HG03097 (cell line): ENCODE measurements around the gene CDK6.
"Not testable (repeated sequence)": the region's sequence is repeated elsewhere in the genome, so short reads cannot be mapped to it uniquely, and the experiment has no call there.

Experiments used
- ATAC-seq: cut with Tn5 transposase; IDR thresholded peaks from one replicate; pipeline ENCODE4 v1.9.1; 2021; ENCODE audit not compliant: unreplicated experiment, low FRiP score

CDK6 gene

DNA sequence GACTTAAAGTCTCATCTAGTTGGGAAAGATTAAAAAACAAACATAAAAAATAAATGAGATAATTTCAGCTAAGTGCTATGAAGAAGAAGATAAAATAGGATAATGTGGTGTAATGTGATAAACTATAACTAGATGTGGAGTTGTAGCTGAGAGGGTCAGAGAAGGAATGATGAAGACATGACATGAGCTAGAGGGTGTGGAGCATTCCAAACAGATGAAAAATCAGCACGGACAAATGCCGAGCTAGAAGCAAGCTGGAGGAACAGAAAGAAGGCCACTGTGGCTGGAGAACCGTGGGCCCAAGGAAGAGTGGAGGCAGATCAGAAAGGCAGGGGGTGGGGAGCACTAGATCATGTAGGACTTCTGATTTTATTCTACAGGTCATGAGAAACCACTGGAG, 70.6 kb downstream of the CDK6 start:
- no peak for ATAC-seq

- ATAC-seq: no peak
Measured at GRCh38 chr7:92763636-92764423, 72.5 kb downstream of the CDK6 start.

DNA sequence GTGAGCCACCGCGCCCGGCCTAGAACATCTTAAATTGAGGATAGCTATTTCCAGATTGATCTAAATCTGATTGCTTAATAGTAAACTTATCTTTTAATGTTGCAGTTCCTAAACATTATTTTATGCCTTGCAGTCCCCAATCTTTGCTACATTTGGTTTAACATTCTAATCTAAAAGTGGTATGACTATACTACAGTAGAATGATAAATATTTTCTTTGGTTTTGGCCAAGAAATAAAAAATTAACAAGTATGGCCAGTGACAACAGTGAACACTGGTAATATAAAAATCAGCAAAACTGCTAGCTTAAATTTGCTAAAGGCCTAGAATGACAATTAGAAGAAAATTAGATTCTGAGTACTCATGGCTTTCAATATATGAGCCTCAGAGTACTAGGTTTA, 73.5 kb downstream of the CDK6 start:
- ATAC-seq: no peak

DNA sequence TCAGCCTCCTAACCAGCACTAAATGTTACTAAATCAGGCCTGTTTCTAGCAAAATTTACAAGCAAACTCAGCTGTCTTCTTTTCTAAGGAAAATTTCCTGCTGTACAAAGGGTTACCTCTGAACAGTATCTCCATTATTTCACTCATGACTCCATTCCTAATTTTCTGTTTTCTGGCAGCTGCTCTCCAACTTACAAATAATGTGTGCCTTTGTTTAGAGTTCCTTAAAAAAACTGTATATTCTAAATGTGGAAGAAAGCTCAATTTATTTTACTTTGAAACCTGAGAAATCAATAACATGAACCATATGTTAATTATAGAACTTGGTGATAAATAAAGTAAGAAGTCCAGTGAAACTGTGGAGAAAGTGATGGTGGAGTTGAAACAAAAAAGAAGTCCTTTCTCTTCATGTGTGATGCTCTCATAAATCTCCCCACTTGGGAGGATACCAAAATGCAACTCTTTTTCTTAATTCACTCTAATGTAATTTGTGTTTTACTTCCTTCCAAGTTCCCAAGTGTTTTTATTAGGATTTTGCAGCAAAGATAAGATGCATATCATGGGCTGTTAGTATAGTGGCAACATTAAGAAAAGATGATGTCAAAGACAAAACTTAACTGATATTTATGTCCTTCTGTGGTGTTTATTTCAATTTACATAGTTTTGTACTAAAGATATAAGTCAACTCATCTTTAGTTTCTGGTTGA, 74.8 kb downstream of the CDK6 start:
- no peak for ATAC-seq

- no peak for ATAC-seq
Measured at GRCh38 chr7:92758796-92759431, 77.5 kb downstream of the CDK6 start.

DNA sequence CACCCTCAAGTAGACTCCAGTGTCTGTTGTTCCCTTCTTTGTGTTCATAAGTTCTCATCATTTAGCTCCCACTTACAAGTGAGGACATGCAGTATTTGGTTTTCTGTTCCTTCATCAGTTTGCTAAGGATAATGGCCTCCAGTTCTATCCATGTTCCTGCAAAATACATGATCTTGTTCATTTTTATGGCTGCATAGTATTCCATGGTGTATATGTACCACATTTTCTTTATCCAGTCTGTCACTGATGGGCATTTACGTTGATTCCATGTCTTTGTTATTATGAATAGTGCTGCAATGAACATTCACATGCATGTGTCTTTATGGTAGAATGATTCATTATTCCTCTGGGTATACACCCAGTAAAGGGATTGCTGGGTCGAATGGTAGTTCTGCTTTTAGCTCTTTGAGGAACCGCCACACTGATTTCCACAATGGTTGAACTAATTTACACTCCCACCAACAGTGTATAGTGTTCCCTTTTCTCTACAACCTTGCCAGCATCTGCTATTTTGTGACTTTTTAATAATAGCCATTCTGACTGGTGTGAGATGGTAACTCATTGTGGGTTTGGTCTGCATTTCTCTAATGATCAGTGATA, 79.0 kb downstream of the CDK6 start:
- ATAC-seq: not testable (repeated sequence)

DNA sequence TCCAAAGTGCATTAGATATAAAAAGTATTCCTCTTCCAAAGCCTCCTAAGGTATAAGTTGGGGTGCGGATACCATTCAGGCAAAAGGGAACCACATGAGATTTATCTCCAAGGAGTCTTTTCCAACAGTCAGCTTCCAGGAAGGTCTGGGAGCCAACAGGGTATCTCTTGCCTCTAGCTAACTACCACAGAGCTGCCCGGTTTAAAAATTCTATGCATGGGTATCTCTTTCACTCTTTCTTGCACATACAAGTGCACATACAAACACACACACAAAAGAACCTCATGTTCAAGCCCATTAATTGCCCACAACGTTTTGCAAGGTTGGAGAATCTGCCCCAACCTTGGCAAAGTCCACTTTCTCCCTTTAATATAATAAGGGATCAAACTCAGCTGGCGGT, 80.7 kb downstream of the CDK6 start:
- no peak for ATAC-seq

GRCh38 chr7:92754919-92755581, 81.3 kb downstream of the CDK6 start:
- no peak for ATAC-seq

- no peak for ATAC-seq
Measured at GRCh38 chr7:92753614-92754013, 82.8 kb downstream of the CDK6 start.

- no peak for ATAC-seq
Measured at GRCh38 chr7:92751902-92752901, 84.2 kb downstream of the CDK6 start.

- no peak for ATAC-seq
Measured at GRCh38 chr7:92750946-92751345, 85.4 kb downstream of the CDK6 start.

DNA sequence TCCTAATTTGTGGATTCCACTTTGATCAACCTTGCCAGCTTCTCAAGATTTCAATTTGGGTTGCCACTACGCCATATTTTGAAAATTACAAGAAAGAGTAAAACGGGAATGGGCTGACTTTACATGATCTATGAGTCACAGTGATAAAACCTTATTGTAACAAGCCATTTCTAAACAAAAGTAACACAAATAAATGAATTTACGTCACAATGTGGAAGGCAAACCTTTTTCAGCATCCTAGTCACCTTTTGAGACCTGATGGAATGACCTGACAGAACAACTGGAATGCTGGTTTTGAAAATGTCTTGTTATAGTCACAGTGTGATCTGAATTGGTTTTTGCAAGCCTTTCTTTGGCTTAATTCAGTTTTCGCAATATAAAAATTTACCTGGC, 85.9 kb downstream of the CDK6 start:
- no peak for ATAC-seq

DNA sequence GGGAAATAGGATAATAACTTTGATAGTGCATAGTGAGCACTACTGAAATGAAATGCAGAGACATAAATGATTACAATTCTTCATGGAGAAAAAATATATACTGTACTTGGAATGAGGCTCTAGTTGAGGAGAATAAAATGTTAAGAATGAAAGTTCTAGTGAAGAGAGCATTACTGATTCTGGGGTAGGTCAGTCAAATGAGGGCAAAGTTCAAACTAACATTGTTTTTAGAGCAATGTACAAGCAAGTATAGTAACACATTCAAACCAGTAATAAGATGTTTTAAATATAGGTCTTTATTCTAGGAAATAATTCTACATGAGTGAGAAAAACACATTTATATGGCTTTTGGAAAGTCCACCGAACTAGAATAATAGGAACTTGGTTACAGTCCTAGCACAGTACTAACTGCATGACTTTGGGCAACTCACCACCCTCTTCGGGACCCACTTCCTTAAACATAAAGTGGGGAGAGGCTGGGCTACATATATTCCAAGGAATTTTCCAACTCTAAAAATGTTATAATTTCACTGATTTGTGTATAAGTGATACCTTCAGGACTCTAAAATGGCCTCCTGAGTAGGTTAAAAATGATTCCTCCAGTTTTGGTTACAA, 86.4 kb downstream of the CDK6 start:
- no peak for ATAC-seq

- ATAC-seq: no peak
Measured at GRCh38 chr7:92749327-92749755, 87.0 kb downstream of the CDK6 start.

DNA sequence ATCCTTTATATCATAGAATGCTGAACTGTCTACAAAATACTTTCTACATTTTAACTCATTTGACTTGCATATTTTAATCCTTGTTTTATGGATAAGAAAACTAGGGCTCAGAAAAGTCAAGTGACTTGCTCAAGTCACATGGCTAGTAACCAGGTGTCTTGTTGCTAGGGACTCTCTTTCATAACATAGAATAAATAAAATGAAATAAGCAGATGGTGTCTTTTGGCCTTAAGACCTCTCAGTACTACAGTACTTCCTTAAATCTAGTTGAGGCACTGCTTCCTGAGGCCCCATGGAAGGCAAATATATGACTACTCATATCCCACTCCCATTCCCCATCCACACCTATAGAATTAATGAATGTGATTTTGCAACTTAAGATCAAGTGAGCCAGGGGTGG, 87.9 kb downstream of the CDK6 start:
- ATAC-seq: no peak

GRCh38 chr7:92747041-92747835, 89.1 kb downstream of the CDK6 start:
- no peak for ATAC-seq

DNA sequence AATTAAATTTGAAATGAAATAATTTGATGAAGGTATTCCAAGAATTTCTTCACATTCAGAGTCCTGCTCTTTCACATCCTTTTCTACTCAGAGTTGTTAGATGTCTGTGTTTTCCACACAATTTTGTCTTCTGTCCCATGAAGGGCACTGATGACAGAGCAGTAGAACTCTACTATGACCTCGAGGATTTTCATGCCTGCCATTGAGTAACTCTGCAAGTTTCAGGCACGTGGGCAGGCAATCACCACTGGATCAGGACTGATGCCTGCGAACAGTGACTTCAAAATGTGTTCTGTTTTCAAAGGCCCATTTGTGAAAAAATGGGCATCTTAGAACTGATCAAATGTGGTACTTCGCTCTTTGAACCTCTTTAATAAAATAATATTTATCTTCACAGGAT, 91.1 kb downstream of the CDK6 start:
- ATAC-seq: no peak

DNA sequence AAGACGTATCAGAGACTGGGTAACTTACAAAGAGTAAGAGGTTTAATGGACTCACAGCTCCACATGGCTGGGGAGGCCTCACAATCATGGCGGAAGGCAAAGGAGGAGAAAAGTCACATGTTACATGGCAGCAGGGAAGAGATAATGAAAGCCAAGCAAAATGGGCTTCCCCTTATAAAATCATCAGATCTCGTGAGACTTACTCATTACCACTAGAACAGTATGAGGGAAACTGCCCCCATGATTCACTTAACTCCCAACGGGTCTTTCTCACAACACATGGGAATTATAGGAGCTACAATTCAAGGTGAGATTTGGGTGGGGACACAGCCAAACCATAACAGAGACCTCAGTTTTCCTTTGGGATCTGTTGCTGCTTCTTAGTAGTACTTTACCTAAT, 92.2 kb downstream of the CDK6 start:
- not testable (repeated sequence) for ATAC-seq
